ENCODE measurements around the gene GAPDH.

GRCh38 chr12:6546016-6546415, 11.7 kb downstream of the GAPDH start:
- TF ChIP-seq CTCF (IDR thresholded peaks at IDR 0.05) (no peak), POLR2A (IDR thresholded peaks at IDR 0.05) (no peak), POLR2AphosphoS5 (IDR thresholded peaks at IDR 0.05) (no peak)

All from prostate gland (tissue), 2 donors.